K562 (cell line): Measurements from ENCODE around the gene RHOC. TPM values are rescaled to one million over a fixed set of nuclear protein-coding genes. Genes with fewer than 3 reads are reported as not detected.
A peak's percentile ranks its signal among the peaks of the same experiment; 100 is the strongest.

Experiments used
- CAMTA2 ChIP-seq: fragments of 250-450 bp; sonication (Bioruptor Pico); conservative IDR thresholded peaks from 2 replicates; pipeline ENCODE4 v1.5.1; 2022
- KDM5B ChIP-seq: fragments of 200-600 bp; sonication (generic); IDR thresholded peaks from 2 replicates; pipeline ENCODE4 v1.6.1; 2012; ENCODE audit warnings: low read depth, mild to moderate bottlenecking, moderate library complexity, low read length, control low read depth, inconsistent platforms; ENCODE audit not compliant: insufficient replicate concordance
- PHF21A ChIP-seq: fragments of 450-650 bp; IDR thresholded peaks from 2 replicates; pipeline ENCODE4 v1.6.1; 2017; ENCODE audit warnings: low read depth, borderline replicate concordance
- PYGO2 ChIP-seq: fragments of 450-650 bp; IDR thresholded peaks from 2 replicates; pipeline ENCODE4 v1.6.1; 2016; ENCODE audit warnings: mild to moderate bottlenecking, missing genetic modification characterization, moderate library complexity, missing compliant biosample characterization
- SP1 ChIP-seq: sonication (generic); formaldehyde crosslinking; IDR thresholded peaks from 2 replicates; pipeline ENCODE4 v1.8.1; 2022; ENCODE audit warnings: mild to moderate bottlenecking, missing genetic modification reagents
- STAG1 ChIP-seq: sonication (generic); formaldehyde crosslinking; IDR thresholded peaks from 2 replicates; pipeline ENCODE4 v1.5.0; 2020; ENCODE audit warnings: missing genetic modification reagents, borderline replicate concordance
- TBL1XR1 ChIP-seq, 2 experiments: IDR thresholded peaks; 2 replicates each; pipeline ENCODE4 v1.6.1; 2012; ENCODE audit warnings: improper control_type of control experiment in 2 of 2, low read length in 2 of 2, mild to moderate bottlenecking in 1 of 2
- TCF7 ChIP-seq: sonication (generic); IDR thresholded peaks from 2 replicates; pipeline ENCODE4 v1.6.1; 2016; ENCODE audit warnings: antibody characterized with exemption, borderline replicate concordance
- TEAD4 ChIP-seq, 2 experiments: sonication (generic) in 1 of 2; formaldehyde crosslinking in 1 of 2; IDR thresholded peaks; 2 replicates each; pipeline versions ENCODE4 v1.6.1 to v1.8.0; 2012 to 2022; ENCODE audit warnings: borderline replicate concordance in 1 of 2, inconsistent platforms in 1 of 2, low read length in 1 of 2, mild to moderate bottlenecking in 1 of 2, missing genetic modification reagents in 1 of 2
- ZNF239 ChIP-seq: fragments of 250-450 bp; sonication (Bioruptor Pico); IDR thresholded peaks from 2 replicates; pipeline ENCODE4 v1.4.0; 2020; ENCODE audit warnings: mild to moderate bottlenecking
- ZNF3 ChIP-seq: fragments of 250-450 bp; sonication (Bioruptor Pico); IDR thresholded peaks from 2 replicates; pipeline ENCODE4 v1.5.0; 2021; ENCODE audit warnings: mild to moderate bottlenecking, moderate library complexity
- ZNF695 ChIP-seq: fragments of 450-650 bp; formaldehyde crosslinking; IDR thresholded peaks from 2 replicates; pipeline ENCODE4 v1.4.0; 2020; ENCODE audit warnings: mild to moderate bottlenecking, moderate library complexity
- polyA plus RNA-seq, 8 experiments: library from polyadenylated mRNA; depleted of rRNA in 4 of 8; stranded (reverse) in 5 of 8; unstranded in 3 of 8; fragments of >200 nt; fragmentation: Nextera tagmentation in 2 of 8; fragmentation: Illumina TruSeq in 1 of 8; extraction: Ambion mirVana in 2 of 8; extraction: Trizol in 1 of 8; gene quantifications; 2 replicates each; pipeline versions ENCODE4 v1.2.1 to v1.2.3, GENCODE V29; 2011 to 2014; ENCODE audit warnings: inconsistent platforms in 1 of 8, missing spikeins in 1 of 8
- total RNA-seq, 7 experiments: library from RNA; depleted of rRNA in 6 of 7; stranded (reverse); fragments of >200 nt in 6 of 7; fragmentation: Illumina TruSeq in 2 of 7; extraction: Trizol in 2 of 7; gene quantifications; 2 replicates each; pipeline versions ENCODE4 v1.2.1 to v1.2.3, GENCODE V29; 2011 to 2021; ENCODE audit warnings: low replicate concordance in 1 of 7
- TF ChIP-seq, protein P1 (sequence below), 2 experiments: fragments of 450-650 bp; formaldehyde crosslinking in 1 of 2; IDR thresholded peaks; 2 replicates each; pipeline versions ENCODE4 v1.4.0 to v1.6.1; 2014 to 2020; ENCODE audit warnings: mild to moderate bottlenecking in 2 of 2, borderline replicate concordance in 1 of 2, low read depth in 1 of 2
- TF ChIP-seq, protein P2 (sequence below): fragments of 250-450 bp; sonication (Bioruptor Pico); IDR thresholded peaks from 2 replicates; pipeline ENCODE4 v1.4.0; 2020
- TF ChIP-seq, protein P3 (sequence below): sonication (generic); formaldehyde crosslinking; IDR thresholded peaks from 2 replicates; pipeline ENCODE4 v1.8.1; 2023; ENCODE audit warnings: mild to moderate bottlenecking, missing genetic modification reagents

The RHOC gene
- total and polyA plus RNA-seq, 9 of the 15 experiments (the other 6 are each of a cell fraction or from before 2014, with no cell fraction given) = 35.2 to 364 (median 204) TPM

DNA sequence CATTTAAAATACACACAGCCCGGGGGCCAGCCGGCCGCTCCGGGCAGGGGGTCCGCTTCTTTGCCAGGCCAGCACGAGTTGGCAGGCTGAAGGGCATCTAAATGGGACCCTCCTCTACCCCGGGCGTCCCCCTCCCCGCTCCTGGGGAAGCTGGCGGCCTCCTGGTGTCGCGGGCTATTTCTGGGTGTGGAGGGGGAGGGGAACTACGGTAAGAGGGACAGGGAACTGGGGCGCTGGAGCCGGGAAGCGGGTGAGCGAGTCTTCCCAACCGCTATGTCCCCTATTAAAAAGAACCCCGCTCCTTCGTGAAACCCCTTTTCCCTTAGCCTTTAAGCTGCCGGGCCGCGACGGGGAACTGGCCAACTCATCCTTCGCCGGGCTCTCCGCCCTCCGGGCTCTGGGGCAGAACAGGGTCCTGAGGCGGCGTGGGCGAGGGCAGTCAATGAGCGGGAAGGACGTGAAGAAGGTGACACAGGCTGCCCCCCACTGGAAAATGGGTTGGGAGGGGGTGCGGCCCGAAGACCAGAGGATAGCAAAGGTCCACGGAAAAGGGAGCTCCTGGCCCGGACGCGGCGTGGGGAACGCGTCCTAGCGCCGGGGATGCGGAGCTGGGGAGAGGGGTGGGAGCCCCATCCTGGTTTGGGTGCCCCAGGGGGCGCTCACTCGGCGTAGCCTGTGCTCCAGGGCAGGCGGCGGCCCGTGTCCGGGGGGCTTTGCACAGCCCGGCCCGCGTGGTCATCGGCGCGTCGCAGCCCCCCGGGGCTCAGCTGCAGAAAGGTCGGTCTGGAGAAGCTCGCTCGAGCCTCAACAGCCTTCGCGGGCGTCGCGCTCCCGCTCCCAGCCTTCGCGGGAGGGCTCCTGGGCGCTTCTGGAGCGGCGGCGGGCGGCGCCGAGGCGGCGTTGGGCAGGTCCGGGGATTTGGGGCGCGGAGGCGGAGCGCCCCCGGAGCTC lies 7.7 kb upstream of the RHOC start (continued):
- TF ChIP-seq, protein P1, sequence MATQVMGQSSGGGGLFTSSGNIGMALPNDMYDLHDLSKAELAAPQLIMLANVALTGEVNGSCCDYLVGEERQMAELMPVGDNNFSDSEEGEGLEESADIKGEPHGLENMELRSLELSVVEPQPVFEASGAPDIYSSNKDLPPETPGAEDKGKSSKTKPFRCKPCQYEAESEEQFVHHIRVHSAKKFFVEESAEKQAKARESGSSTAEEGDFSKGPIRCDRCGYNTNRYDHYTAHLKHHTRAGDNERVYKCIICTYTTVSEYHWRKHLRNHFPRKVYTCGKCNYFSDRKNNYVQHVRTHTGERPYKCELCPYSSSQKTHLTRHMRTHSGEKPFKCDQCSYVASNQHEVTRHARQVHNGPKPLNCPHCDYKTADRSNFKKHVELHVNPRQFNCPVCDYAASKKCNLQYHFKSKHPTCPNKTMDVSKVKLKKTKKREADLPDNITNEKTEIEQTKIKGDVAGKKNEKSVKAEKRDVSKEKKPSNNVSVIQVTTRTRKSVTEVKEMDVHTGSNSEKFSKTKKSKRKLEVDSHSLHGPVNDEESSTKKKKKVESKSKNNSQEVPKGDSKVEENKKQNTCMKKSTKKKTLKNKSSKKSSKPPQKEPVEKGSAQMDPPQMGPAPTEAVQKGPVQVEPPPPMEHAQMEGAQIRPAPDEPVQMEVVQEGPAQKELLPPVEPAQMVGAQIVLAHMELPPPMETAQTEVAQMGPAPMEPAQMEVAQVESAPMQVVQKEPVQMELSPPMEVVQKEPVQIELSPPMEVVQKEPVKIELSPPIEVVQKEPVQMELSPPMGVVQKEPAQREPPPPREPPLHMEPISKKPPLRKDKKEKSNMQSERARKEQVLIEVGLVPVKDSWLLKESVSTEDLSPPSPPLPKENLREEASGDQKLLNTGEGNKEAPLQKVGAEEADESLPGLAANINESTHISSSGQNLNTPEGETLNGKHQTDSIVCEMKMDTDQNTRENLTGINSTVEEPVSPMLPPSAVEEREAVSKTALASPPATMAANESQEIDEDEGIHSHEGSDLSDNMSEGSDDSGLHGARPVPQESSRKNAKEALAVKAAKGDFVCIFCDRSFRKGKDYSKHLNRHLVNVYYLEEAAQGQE (IDR thresholded peaks at IDR 0.05; ENCODE audit: borderline replicate concordance) = no peak
- TF ChIP-seq, protein P1 (CRISPR knock-in tag; IDR thresholded peaks at IDR 0.05; ENCODE audit: low read depth) = peak; percentile 70; the same call in 1 of the 2 replicates
- no peak for TF ChIP-seq ZNF239 (CRISPR knock-in tag)
- no peak for TF ChIP-seq TBL1XR1 (IDR thresholded peaks at IDR 0.05; ENCODE audit: low read length in 2 of 2)
- TF ChIP-seq STAG1 (CRISPR knock-in tag) = no peak
- TF ChIP-seq, protein P2, sequence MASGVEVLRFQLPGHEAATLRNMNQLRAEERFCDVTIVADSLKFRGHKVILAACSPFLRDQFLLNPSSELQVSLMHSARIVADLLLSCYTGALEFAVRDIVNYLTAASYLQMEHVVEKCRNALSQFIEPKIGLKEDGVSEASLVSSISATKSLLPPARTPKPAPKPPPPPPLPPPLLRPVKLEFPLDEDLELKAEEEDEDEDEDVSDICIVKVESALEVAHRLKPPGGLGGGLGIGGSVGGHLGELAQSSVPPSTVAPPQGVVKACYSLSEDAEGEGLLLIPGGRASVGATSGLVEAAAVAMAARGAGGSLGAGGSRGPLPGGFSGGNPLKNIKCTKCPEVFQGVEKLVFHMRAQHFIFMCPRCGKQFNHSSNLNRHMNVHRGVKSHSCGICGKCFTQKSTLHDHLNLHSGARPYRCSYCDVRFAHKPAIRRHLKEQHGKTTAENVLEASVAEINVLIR (CRISPR knock-in tag) = no peak
- no peak for TF ChIP-seq PHF21A
- TF ChIP-seq ZNF3 (CRISPR knock-in tag) = no peak
- no peak for TF ChIP-seq PYGO2 (tag)
- TF ChIP-seq TEAD4 (IDR thresholded peaks at IDR 0.05; ENCODE audit: low read length) = no peak
- no peak for TF ChIP-seq TEAD4 (CRISPR knock-in tag; IDR thresholded peaks at IDR 0.05; ENCODE audit: borderline replicate concordance)
- TF ChIP-seq ZNF695 (CRISPR knock-in tag) = no peak
- TF ChIP-seq TCF7 = no peak
- TF ChIP-seq, protein P3, sequence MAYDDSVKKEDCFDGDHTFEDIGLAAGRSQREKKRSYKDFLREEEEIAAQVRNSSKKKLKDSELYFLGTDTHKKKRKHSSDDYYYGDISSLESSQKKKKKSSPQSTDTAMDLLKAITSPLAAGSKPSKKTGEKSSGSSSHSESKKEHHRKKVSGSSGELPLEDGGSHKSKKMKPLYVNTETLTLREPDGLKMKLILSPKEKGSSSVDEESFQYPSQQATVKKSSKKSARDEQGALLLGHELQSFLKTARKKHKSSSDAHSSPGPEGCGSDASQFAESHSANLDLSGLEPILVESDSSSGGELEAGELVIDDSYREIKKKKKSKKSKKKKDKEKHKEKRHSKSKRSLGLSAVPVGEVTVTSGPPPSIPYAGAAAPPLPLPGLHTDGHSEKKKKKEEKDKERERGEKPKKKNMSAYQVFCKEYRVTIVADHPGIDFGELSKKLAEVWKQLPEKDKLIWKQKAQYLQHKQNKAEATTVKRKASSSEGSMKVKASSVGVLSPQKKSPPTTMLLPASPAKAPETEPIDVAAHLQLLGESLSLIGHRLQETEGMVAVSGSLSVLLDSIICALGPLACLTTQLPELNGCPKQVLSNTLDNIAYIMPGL = no peak
- peak; percentile 17 for TF ChIP-seq SP1
- TF ChIP-seq CAMTA2 = no peak
- peak; percentile 39 for TF ChIP-seq KDM5B
